ENCODE results near the gene FRK. TPM values are rescaled to one million over a fixed set of nuclear protein-coding genes. Genes with fewer than 3 reads are reported as not detected.

Gene FRK
- polyA plus RNA-seq, 1 experiment = 0.02 TPM

DNA sequence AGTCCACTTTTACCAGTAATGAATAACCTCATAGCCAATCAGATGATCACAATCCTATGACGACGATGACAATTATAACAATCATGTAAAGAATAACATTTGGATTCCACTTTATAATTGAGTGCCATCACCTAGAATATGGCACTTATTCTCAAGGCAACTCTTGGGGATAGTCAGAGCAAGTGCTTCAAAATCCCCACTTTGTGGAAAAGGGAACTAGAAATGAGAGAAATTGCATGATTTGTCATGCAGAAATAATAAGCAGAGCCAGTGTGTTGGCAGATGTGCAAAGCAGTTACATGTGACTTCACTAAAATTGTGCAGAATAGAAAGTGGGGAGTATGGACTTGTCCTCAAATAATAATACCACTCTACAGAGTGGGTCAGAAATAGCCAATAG lies 41.3 kb downstream of the FRK start:
- TF ChIP-seq, protein P1, sequence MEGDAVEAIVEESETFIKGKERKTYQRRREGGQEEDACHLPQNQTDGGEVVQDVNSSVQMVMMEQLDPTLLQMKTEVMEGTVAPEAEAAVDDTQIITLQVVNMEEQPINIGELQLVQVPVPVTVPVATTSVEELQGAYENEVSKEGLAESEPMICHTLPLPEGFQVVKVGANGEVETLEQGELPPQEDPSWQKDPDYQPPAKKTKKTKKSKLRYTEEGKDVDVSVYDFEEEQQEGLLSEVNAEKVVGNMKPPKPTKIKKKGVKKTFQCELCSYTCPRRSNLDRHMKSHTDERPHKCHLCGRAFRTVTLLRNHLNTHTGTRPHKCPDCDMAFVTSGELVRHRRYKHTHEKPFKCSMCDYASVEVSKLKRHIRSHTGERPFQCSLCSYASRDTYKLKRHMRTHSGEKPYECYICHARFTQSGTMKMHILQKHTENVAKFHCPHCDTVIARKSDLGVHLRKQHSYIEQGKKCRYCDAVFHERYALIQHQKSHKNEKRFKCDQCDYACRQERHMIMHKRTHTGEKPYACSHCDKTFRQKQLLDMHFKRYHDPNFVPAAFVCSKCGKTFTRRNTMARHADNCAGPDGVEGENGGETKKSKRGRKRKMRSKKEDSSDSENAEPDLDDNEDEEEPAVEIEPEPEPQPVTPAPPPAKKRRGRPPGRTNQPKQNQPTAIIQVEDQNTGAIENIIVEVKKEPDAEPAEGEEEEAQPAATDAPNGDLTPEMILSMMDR (IDR thresholded peaks at IDR 0.05; ENCODE audit: insufficient read depth, low read depth, low read length) = no peak
- no peaks in the 10 kb centered on the region for H3K36me3 ChIP-seq (ENCODE audit: control insufficient read depth, insufficient read depth, low read length)
- ChIA-PET CTCF (interaction anchor here (0.6 to 1.0 kb wide), 3 partner anchors 8 to 82 kb away, joined by 3 read pairs; partner anchors contain the start of gene NT5DC1), POLR2A (no interaction called here)
- no peak overlapping the region for H3K4me3 ChIP-seq (ENCODE audit: low read depth, low read length)
- no peaks in the 10 kb centered on the region for H3K27me3 ChIP-seq (ENCODE audit: control insufficient read depth, insufficient read depth, low read length)
- DNase-seq (ENCODE audit: low read depth) = no peak

- no peak for DNase-seq (ENCODE audit: low read depth)
- ChIA-PET CTCF (interaction anchor here (0.6 to 0.8 kb wide), 2 partner anchors 8 to 82 kb away, joined by 3 read pairs; partner anchors contain the start of gene NT5DC1), POLR2A (no interaction called here)
- no peaks in the 10 kb centered on the region for H3K36me3 ChIP-seq (ENCODE audit: control insufficient read depth, insufficient read depth, low read length)
- TF ChIP-seq, protein P1 (IDR thresholded peaks at IDR 0.05; ENCODE audit: insufficient read depth, low read depth, low read length) = no peak
- no peak overlapping the region for H3K4me3 ChIP-seq (ENCODE audit: low read depth, low read length)
- no peaks in the 10 kb centered on the region for H3K27me3 ChIP-seq (ENCODE audit: control insufficient read depth, insufficient read depth, low read length)
Observed at GRCh38 chr6:116018976-116019375, 41.7 kb downstream of the FRK start.

GRCh38 chr6:116017546-116018295 lies 43.0 kb downstream of the FRK start:
- DNase-seq (ENCODE audit: low read depth) = no peak
- Histone ChIP-seq H3K27me3 (ENCODE audit: control insufficient read depth, insufficient read depth, low read length) (no peaks in the 10 kb centered on the region), H3K4me3 (ENCODE audit: low read depth, low read length) (no peak overlapping the region), H3K36me3 (ENCODE audit: control insufficient read depth, insufficient read depth, low read length) (no peaks in the 10 kb centered on the region)
- TF ChIP-seq, protein P1 (IDR thresholded peaks at IDR 0.05; ENCODE audit: insufficient read depth, low read depth, low read length) = no peak
- ChIA-PET CTCF (interaction anchor here (0.6 to 2.3 kb wide), 5 partner anchors 11 to 79 kb away, joined by 3 to 13 read pairs (median 4); no protein-coding TSS in a partner anchor), POLR2A (no interaction called here)

- no peak for DNase-seq (ENCODE audit: low read depth)
Observed at GRCh38 chr6:116016846-116017545, 43.7 kb downstream of the FRK start.

More at GRCh38 chr6:116016846-116017545, 43.7 kb downstream of the FRK start:
- no peaks in the 10 kb centered on the region for H3K36me3 ChIP-seq (ENCODE audit: control insufficient read depth, insufficient read depth, low read length)
- TF ChIP-seq, protein P1 (IDR thresholded peaks at IDR 0.05; ENCODE audit: insufficient read depth, low read depth, low read length) = no peak
- H3K4me3 ChIP-seq (ENCODE audit: low read depth, low read length) = no peak overlapping the region
- H3K27me3 ChIP-seq (ENCODE audit: control insufficient read depth, insufficient read depth, low read length) = no peaks in the 10 kb centered on the region
- CTCF ChIA-PET = interaction anchor here (1.1 to 2.3 kb wide), 2 partner anchors 11 to 80 kb away, joined by 4 to 13 read pairs; no protein-coding TSS in a partner anchor
- POLR2A ChIA-PET = no interaction called here
